Subcutaneous adipose tissue (tissue), 4 donors: ENCODE measurements around the gene GLIPR1L1. TPM values are rescaled to one million over a fixed set of nuclear protein-coding genes. Genes with fewer than 3 reads are reported as not detected.

Experiments used
- total RNA-seq, 4 donors: library from RNA; depleted of rRNA; stranded (reverse); fragments of >200 nt; gene quantifications; one replicate each; pipeline ENCODE4 v1.1.0, GENCODE V29; 2016
- TF ChIP-seq, protein P1 (sequence below): fragments of 450-650 bp; IDR thresholded peaks from one replicate; pipeline ENCODE4 v1.5.1; 2016; ENCODE audit warnings: low read depth, mild to moderate bottlenecking, control low read depth, antibody characterized with exemption, moderate library complexity

Gene GLIPR1L1
- total RNA-seq, 4 donors from 2014 or later, result not detected

DNA sequence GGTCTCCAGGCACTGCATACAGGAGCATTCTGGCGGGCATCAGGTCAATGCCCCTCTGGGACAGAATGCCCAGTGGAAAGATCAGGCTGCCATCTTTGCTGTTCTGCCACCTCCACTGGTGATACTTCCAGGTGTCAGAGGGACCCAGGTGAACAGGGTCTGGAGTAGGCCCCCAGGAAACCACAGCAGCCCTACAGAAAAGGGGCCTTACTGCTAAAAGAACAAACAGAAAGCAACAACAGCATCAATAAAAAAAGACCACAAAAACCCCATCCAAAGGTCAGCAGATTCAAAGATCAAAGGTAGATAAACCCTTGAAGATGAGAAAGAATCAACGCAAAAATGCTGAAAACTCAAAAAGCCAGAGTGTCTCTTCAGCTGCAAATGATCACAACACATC, 15.9 kb downstream of the GLIPR1L1 start:
- TF ChIP-seq, protein P1, sequence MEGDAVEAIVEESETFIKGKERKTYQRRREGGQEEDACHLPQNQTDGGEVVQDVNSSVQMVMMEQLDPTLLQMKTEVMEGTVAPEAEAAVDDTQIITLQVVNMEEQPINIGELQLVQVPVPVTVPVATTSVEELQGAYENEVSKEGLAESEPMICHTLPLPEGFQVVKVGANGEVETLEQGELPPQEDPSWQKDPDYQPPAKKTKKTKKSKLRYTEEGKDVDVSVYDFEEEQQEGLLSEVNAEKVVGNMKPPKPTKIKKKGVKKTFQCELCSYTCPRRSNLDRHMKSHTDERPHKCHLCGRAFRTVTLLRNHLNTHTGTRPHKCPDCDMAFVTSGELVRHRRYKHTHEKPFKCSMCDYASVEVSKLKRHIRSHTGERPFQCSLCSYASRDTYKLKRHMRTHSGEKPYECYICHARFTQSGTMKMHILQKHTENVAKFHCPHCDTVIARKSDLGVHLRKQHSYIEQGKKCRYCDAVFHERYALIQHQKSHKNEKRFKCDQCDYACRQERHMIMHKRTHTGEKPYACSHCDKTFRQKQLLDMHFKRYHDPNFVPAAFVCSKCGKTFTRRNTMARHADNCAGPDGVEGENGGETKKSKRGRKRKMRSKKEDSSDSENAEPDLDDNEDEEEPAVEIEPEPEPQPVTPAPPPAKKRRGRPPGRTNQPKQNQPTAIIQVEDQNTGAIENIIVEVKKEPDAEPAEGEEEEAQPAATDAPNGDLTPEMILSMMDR, result no peak

DNA sequence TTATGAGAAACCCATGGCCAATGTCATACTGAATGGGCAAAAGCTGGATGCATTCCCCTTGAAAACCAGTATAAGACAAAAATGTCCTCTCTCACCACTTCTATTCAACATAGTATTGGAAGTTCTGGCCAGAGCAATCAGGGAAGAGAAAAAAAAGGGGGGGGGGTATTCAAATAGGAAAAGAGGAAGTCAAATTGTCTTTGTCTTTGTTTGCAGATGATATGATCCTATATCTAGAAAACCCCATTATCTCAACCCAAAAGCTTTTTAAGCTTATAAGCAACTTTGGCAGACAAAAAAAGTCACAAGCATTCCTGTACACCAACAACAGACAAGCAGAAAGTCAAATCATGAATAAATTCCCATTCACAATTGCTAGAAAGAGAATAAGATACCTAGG, 19.5 kb downstream of the GLIPR1L1 start:
- TF ChIP-seq, protein P1, result no peak

DNA sequence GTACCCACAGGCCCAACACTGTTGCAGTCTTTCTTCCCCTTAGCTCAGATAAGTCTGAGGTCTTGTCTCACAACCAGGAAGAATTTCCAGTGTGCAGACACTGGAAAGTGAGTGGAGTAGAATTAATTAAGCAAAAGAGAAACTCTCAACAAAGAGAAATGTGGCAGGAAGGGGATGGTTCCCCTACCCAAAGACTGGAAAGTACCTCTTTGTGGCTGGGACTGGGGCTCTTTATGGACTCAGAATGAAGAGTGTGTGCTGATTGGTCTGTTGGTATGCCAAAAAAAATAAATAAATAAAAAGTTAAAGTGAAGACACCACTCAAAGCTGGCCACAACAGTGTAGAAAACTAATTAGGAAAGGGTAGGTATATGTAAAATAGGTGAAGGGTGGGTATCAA, 26.4 kb downstream of the GLIPR1L1 start:
- TF ChIP-seq, protein P1, result no peak

DNA sequence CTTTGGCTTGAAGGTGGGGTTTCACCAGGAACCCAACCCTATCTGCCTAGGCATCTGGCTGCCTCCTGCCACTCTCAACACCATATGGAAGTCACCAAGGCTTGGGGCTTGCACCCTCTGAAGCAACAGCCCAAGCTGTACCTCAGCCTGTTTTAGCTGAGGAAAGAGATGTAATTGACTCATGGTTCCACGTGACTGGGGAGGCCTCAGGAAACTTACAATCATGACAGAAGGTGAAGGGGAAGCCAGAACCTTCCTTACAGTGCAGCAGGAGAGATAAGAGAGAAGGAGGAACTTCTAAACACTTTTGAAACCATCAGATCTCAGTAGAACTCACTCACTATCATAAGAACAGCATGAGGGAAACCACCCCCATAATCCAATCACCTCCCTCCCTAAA, 26.9 kb downstream of the GLIPR1L1 start:
- TF ChIP-seq, protein P1, result no peak

DNA sequence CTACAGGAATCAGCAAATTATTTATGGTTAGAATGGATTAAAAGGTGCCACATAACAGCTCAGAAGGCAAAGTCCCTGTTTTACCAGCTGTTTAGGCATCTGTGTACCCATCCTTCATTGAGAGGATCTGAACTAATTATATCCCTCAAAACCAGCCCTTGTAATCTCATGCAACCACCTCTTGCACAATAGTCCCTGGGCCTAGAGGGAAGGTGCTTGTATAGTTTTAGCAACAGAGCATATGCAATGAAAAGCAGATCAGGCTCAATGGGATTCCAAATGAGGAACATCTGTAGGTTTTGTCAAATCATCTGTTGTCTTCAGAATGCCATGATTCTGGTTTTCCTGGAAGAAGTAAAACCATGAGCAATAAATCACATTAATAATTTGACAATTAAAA, 30.4 kb downstream of the GLIPR1L1 start:
- TF ChIP-seq, protein P1, result no peak

DNA sequence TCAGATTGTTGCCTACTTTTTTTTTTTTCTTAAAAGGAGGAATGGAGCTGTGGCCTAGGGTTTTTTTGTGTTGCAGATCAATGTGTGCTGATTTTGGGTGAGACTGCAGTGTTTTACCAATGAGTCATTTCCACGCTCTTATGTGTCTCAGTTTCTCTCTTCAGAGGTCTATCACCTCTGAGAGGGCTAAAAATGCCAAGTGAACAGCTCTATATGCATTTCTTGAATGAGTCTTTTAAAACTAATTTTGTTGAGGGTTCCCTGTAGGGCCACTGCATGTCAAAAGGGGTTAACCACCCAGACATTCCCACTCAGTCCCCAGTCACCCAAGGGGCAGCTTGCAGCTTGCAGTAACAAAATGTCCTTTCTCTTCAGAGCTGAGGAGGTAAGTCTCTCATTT, 32.2 kb downstream of the GLIPR1L1 start:
- TF ChIP-seq, protein P1, result no peak

DNA sequence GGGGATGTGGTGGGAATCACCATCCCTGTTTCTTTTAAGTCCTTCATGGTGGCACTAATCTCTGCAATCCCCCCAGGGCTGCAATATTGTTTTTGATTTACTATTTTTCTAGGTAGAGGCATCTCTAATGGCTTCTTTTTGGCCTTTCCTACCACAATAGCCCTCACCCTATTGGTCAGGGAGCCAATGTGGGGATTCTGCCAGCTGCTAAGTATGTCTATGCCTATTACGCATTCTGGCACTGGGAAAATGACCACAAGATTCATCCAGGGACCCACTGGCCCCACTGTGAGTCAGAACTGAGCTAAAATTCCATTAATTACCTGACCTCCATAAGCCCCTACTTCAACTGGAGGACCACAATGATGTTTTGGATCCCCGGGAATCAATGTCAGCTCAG, 40.5 kb downstream of the GLIPR1L1 start:
- TF ChIP-seq, protein P1, result no peak
